SU-DHL-6 (cell line): ENCODE results near the gene RUFY4.

Source experiments
- EZH2phosphoT487 ChIP-seq: fragments of 200-600 bp; sonication (generic), shearing (Covaris generic); conservative IDR thresholded peaks from 2 replicates; pipeline ENCODE4 v1.6.1; 2018; ENCODE audit warnings: mild to moderate bottlenecking, antibody characterized with exemption, low read length, moderate library complexity, mixed read lengths
- TF ChIP-seq, protein P1 (sequence below): fragments of 200-600 bp; sonication (generic); IDR thresholded peaks from one replicate; pipeline ENCODE4 v1.5.1; 2017; ENCODE audit warnings: antibody characterized with exemption, mild to moderate bottlenecking, low read length, moderate library complexity; ENCODE audit not compliant: insufficient read depth, poor library complexity, severe bottlenecking

DNA sequence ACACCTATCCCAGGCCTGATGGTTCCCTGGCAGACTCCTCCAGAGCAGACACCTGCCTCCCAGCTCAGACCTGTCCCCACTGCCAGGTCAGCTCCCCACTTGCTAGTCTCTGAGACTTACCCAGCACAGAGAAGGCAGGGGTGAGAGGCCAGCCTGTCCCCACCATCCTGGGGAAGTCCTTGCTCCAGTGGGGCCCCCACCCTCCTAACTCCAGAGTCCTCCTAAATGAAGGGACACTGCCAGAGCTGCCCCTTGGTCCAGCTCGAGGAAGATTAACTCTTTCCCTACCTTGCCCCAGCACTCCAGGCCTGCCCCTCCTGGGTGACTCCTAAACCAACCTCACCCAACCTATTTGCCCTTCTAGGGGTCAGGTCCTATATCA is 35.9 kb upstream of the RUFY4 start:
- TF ChIP-seq, protein P1, sequence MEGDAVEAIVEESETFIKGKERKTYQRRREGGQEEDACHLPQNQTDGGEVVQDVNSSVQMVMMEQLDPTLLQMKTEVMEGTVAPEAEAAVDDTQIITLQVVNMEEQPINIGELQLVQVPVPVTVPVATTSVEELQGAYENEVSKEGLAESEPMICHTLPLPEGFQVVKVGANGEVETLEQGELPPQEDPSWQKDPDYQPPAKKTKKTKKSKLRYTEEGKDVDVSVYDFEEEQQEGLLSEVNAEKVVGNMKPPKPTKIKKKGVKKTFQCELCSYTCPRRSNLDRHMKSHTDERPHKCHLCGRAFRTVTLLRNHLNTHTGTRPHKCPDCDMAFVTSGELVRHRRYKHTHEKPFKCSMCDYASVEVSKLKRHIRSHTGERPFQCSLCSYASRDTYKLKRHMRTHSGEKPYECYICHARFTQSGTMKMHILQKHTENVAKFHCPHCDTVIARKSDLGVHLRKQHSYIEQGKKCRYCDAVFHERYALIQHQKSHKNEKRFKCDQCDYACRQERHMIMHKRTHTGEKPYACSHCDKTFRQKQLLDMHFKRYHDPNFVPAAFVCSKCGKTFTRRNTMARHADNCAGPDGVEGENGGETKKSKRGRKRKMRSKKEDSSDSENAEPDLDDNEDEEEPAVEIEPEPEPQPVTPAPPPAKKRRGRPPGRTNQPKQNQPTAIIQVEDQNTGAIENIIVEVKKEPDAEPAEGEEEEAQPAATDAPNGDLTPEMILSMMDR, result no peak
- TF ChIP-seq EZH2phosphoT487, result no peak
